Endothelial cell of coronary artery (primary cell): ENCODE results near the gene HECTD4. TPM values are rescaled to one million over a fixed set of nuclear protein-coding genes. Genes with fewer than 3 reads are reported as not detected.

Source experiments
- total RNA-seq: library from RNA; depleted of rRNA; stranded (reverse); fragments of >200 nt; gene quantifications from 2 replicates; pipeline ENCODE4 v1.2.3, GENCODE V29; 2014

HECTD4 gene
- total RNA-seq = 15.6 and 25.5 TPM in 2 replicates

DNA sequence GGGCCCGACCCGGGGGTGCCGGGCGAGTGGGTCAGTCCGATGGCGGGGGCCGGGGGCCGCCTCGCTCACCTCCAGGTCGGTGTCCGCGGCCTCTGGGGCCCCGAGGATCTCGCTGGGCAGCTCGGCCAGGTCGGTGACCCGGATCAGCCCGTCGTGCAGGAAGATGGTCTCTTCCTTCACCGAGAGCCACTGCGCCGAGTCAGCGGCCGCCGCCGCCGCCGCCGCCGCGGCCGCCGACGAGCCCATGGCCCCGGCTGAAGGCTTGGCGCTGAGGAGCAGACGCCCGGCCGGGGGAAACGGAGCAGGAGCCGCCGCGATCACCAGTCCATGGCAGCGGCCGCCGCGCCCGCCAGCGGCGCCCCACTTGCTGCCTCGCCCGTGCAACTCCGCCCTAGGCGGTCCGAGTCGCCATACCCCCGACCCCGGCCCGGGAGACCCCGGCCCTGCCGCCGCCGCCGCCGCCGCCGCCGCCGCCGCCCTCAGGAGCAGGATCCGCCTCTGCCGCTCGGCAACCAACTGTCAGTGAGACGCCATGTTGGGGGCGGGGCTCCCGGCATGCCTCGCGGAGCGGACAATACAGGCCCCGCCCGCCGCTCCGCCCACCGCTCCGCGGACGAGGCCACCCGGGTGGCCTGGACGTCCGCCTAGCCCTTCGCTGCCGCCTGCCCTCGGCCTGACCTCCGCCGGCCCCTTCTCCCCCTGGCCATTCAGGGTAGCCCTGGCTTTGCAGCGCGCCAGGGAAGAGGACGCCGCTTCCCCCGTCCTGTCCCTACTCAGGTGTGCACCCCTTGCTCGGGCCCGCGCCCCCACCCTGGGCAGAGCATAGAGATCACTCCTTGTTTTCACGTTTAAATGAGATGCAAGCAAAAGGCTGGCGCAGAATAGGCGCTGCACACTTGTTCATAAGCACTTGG lies at the start of gene HECTD4:
Gene HECTD4 (minus strand): TSS at position 549 of the 914 bp plus-strand sequence. CDS start 303 bp downstream, at position 246.

GRCh38 chr12:112418608-112419296 lies 36.5 kb upstream of the HECTD4 start, which contains the start of gene PTPN11:
TSS of gene PTPN11 (plus strand) at chr12:112418947. CDS start at chr12:112419112, 165 bp downstream.

DNA sequence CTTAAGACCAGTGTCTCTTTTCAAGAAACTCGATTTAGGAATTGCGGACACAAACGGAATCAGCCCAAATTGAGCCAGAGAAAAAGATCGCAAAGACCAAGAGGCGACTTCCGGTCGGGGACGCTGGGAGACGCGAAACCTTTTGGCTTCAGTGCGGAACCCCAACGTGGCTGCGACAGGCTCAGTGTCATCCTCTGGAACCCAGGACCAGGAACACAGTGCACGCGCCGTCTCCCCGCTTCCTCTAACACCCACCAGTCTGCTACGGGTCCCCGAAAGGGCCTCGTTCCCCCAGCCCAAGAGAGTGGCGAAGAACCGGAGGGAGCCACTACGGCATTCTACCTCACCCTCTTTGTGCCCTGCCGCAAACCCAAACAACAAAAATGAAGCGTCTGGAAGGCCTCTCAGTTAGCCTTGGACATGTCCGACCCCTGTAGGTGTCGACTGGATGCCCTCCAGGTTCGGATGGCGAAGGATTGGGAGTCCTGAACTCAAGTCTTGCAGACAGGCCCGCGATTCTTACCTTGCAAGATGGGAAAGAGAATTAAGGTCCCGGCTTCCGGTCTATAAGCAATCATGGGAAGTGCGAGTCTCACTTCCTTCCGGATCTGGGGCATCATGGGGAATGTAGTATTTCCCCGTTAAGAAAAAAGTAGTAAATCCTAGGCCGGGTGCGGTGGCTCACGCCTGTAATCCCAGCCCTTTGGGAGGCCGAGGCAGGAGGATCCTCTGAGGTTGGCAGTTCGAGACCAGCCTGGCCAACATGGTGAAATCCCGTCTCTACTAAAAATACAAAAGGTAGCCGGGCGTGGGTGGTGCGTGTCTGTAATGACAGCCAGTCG lies 27.1 kb upstream of the HECTD4 start, which contains the start of gene RPL6:
Gene RPL6 (minus strand): TSS at position 542 of the 842 bp plus-strand sequence. CDS start 949 bp downstream, outside the sequence.

DNA sequence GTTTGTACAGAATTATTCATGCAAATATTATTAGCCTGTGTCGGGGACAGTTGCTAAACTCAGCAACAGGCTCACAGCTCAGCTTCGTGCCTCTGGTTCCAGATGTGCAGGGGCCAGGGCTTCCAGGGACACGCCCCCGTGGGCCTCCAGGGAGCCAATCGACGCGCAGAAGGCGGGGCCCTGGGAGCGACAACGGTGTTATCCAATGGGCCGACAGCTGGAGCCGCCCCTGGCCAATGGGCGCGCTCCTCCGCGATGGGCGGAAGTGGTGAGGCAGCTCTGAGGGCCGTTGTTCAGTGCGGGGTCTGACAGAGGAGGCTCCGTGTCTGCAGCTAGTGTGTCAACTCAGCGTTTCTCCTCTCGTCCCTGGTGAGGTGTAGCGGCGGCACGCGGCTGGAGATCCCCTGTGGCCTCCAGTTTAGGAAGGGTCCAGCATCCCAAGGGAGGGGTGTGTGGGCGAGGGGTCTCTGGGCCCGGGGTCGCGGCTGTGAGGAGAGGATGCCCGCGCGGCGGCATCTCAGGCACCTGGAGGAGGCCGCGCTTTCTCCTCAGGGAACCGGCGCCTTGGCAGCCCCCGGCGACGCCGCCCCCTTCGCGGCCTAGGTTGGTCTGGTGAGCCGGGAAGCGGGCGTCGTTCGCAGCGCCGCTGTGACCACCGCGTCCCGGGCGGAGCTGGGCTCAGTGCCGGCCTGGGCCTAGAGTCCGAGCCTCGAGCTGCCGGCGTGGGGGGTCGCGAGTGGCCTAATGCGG lies 256.8 kb downstream of the HECTD4 start, which contains the start of gene TRAFD1:
Gene TRAFD1 (plus strand): TSS at position 311 of the 750 bp plus-strand sequence. CDS start 4,963 bp downstream, outside the sequence.

Other genes with a start within 250 kb of the HECTD4 start
- gene RPL6, start 27.2 kb upstream of the HECTD4 start, total RNA-seq = 685 and 785 TPM in 2 replicates
- gene PTPN11, start 36.5 kb upstream of the HECTD4 start, total RNA-seq = 68.9 and 84.0 TPM in 2 replicates